Choroid plexus epithelial cell (primary cell): ENCODE data around the gene FZR1.

Source experiments
- DNase-seq: peaks from one replicate; pipeline ENCODE4 v3.0.0-alpha.2; 2010; ENCODE audit warnings: low read depth
- H3K4me3 ChIP-seq: 2 replicates; pipeline ENCODE4 v1.5.1; 2011; ENCODE audit warnings: low read depth, mild to moderate bottlenecking, control low read depth, low read length, moderate library complexity
- TF ChIP-seq, protein P1 (sequence below): conservative IDR thresholded peaks from 2 replicates; pipeline ENCODE4 v1.5.1; 2011; ENCODE audit warnings: low read depth, mild to moderate bottlenecking, control low read depth, inconsistent platforms, low read length, moderate library complexity

The FZR1 gene

DNA sequence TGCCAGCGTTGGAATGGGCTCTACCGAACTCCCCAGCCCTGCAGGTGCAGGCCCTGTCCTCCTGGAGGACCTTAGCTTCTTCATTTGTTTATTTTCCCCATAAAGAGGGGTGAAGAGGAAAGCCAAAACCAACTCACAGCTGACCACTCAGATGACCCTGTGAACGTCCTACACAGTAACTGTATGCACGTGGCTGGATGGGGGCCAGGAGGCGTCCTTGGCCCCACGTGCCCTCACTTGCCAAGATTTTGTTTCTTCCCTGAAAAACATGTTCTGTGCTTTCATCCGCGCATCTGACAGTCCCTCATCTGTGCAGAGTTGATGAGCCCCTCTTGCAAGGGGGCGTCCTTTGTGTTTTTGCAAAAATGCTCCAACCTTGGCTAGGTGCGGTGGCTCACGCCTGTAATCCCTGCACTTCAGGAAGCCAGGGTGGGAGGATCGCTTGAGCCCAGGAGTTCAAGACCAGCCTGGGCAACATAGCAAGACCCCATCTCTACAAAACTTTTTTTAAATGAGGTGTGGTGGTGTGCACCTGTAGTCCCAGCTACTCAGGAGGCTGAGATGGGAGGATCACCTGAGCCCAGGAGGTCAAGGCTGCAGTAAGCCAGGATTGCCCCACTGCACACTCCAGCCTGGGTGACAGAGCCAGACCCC lies 27.6 kb downstream of the FZR1 start:
- TF ChIP-seq, protein P1, sequence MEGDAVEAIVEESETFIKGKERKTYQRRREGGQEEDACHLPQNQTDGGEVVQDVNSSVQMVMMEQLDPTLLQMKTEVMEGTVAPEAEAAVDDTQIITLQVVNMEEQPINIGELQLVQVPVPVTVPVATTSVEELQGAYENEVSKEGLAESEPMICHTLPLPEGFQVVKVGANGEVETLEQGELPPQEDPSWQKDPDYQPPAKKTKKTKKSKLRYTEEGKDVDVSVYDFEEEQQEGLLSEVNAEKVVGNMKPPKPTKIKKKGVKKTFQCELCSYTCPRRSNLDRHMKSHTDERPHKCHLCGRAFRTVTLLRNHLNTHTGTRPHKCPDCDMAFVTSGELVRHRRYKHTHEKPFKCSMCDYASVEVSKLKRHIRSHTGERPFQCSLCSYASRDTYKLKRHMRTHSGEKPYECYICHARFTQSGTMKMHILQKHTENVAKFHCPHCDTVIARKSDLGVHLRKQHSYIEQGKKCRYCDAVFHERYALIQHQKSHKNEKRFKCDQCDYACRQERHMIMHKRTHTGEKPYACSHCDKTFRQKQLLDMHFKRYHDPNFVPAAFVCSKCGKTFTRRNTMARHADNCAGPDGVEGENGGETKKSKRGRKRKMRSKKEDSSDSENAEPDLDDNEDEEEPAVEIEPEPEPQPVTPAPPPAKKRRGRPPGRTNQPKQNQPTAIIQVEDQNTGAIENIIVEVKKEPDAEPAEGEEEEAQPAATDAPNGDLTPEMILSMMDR = no peak
- no peak for DNase-seq
- no peak overlapping the region for H3K4me3 ChIP-seq

DNA sequence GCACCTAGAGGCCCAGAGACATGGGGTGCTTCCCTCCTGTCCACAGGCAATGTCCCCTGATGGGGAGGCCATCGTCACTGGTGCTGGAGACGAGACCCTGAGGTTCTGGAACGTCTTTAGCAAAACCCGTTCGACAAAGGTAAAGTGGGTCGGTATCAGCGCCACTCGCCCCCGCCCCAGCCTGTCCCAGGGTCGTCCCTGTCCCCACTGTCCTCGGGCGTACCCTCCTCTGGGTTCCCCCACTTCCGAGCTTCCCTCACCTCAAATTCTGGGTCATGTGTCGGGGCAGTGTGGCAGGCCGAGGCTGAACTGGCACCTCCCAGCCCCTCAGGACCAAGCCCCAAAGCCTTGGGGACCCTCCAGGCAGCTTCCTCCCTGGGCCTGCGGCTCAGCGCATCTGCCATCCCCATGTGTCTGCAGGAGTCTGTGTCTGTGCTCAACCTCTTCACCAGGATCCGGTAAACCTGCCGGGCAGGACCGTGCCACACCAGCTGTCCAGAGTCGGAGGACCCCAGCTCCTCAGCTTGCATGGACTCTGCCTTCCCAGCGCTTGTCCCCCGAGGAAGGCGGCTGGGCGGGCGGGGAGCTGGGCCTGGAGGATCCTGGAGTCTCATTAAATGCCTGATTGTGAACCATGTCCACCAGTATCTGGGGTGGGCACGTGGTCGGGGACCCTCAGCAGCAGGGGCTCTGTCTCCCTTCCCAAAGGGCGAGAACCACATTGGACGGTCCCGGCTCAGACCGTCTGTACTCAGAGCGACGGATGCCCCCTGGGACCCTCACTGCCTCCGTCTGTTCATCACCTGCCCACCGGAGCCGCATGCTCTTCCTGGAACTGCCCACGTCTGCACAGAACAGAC lies 28.5 kb downstream of the FZR1 start:
- no peak for DNase-seq
- no peak overlapping the region for H3K4me3 ChIP-seq
- TF ChIP-seq, protein P1 = no peak

DNA sequence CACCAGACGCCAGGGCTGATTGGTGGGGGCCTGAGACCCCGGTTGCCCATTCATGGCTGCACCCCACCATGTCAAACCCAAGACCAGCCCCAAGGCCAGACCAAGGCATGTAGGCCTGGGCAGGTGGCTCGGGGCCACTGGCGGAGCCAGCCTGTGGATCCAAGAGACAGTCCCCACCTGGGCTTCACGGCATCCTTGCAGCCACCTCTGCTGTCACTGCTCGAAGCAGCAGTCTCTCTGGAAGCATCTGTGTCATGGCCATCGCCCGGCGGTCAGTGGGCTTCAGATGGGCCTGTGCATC lies 29.1 kb downstream of the FZR1 start:
- TF ChIP-seq, protein P1 = no peak
- H3K4me3 ChIP-seq = no peak overlapping the region
- DNase-seq = no peak

DNA sequence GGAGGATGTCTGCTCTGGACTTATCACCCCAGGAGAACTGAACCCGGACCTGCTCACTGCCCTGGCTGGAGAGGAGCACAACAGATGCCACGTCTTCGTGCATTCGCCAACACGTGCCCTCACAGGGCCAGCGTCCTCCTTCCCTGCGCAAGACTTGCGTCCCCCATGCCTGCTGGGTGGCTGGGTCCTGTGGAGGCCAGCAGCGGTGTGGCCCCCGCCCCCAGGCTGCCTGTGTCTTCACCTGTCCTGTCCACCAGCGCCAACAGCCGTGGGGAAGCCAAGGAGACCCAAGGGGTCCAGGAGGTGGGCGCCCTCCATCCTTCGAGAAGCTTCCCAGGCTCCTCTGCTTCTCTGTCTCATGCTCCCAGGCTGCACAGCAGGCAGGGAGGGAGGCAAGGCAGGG lies 29.5 kb downstream of the FZR1 start:
- no peak overlapping the region for H3K4me3 ChIP-seq
- TF ChIP-seq, protein P1 = no peak
- DNase-seq = no peak

DNA sequence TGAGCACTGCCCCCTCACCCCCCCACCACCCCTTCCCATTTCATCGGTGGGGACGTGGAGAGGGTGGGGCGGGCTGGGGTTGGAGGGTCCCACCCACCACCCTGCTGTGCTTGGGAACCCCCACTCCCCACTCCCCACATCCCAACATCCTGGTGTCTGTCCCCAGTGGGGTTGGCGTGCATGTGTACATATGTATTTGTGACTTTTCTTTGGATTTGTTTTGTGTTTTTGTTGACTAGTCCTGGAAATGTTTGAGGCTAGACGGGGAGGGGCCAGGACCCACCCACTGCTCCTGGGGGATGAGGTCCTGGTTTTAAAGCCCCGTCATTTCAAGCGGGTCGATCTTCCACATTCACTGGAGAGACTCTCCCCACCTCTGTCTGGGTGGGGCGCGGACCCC lies 29.9 kb downstream of the FZR1 start:
- H3K4me3 ChIP-seq = no peak overlapping the region
- TF ChIP-seq, protein P1 = no peak
- DNase-seq = no peak

DNA sequence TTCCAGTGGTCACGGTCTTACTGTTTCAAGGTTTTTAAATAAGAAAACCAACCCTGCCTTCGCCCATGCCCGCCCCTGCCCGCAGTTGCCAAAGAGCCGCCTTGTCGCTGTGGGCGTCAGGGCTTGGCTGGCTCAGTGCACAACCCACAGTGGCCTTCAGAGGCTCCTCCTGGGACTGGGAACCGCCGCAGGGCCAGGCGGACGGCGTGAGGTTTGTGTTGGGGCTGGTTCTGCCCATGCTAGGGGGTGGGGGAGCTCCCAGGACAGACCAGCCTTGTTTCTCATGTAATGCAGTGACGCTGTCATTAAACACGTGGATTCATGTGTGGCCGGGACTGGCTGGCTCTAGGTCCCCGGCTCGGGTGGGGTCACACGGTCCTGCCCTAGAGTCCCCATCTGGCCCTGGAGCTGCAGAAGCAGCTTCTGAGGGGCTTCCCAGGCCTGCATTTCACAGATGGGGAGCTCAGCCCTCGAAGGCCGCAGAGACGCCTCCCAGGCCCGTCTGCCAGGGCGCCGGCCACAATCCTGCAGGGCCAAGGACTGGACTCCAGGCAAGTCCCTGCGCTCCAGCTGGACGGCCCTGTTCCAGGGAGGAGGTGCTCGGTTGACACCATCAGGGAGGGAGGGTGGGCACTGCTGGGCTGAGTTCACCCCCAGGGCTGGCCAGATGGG lies 30.5 kb downstream of the FZR1 start:
- no peak for DNase-seq
- TF ChIP-seq, protein P1 = no peak
- no peak overlapping the region for H3K4me3 ChIP-seq
